Retina (tissue), 1 donor: ENCODE measurements around the gene TMEM208.

Experiments
- DNase-seq: peaks from one replicate; pipeline ENCODE4 v3.0.0-alpha.2; 2016

The TMEM208 gene

GRCh38 chr16:67210069-67210937 is 16.6 kb upstream of the TMEM208 start:
- no peak for DNase-seq

- no peak for DNase-seq
Observed at GRCh38 chr16:67211674-67212073, 15.3 kb upstream of the TMEM208 start.

GRCh38 chr16:67212766-67213165 is 14.2 kb upstream of the TMEM208 start:
- DNase-seq = no peak

GRCh38 chr16:67213197-67214019 is 13.5 kb upstream of the TMEM208 start:
- no peak for DNase-seq

- no peak for DNase-seq
Observed at GRCh38 chr16:67215706-67216105, 11.2 kb upstream of the TMEM208 start.

GRCh38 chr16:67216612-67217490 is 10.1 kb upstream of the TMEM208 start:
- no peak for DNase-seq

GRCh38 chr16:67223992-67224391 is 2.9 kb upstream of the TMEM208 start:
- DNase-seq = no peak

- no peak for DNase-seq
Observed at GRCh38 chr16:67226295-67226803, 581 bp upstream of the TMEM208 start.

- no peak for DNase-seq
Observed at GRCh38 chr16:67227567-67227921, 614 bp downstream of the TMEM208 start.

GRCh38 chr16:67228034-67228785 is 1.3 kb downstream of the TMEM208 start:
- DNase-seq = no peak

GRCh38 chr16:67228905-67229304 is 2.0 kb downstream of the TMEM208 start:
- no peak for DNase-seq

GRCh38 chr16:67229906-67230808 is 3.2 kb downstream of the TMEM208 start:
- DNase-seq = no peak

- DNase-seq = no peak
Observed at GRCh38 chr16:67230809-67231660, 4.1 kb downstream of the TMEM208 start.

GRCh38 chr16:67233596-67233995 is 6.7 kb downstream of the TMEM208 start:
- no peak for DNase-seq

GRCh38 chr16:67234180-67234597 is 7.3 kb downstream of the TMEM208 start:
- DNase-seq = no peak

GRCh38 chr16:67235816-67236562 is 9.1 kb downstream of the TMEM208 start:
- no peak for DNase-seq

GRCh38 chr16:67236563-67237395 is 9.8 kb downstream of the TMEM208 start:
- DNase-seq = no peak
